ENCODE measurements around the gene TRIM34. TPM values are rescaled to one million over a fixed set of nuclear protein-coding genes. Genes with fewer than 3 reads are reported as not detected.

Gene TRIM34
- total RNA-seq, 1 experiment from 2014 or later = 0.42 TPM

DNA sequence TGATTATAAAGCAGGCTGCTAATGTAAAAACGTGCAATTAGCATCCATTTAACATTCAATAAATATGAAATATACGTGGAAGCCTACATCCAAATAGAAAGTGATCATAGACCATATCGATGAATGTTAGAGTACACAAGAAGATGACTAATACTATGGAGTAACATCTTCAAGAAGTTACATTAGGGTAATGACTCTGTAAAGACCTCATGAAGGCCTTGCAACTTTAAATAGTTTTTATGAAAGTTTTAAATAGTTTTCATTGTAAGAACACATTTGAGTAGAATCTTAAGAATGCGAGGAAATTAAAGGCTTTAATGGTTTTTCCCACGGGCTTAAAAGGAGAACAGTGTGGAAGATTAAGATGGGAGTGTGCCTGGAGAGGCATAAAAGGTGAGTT, 1.4 kb downstream of the TRIM34 start:
- Histone ChIP-seq H3K4me2 (ENCODE audit: low read length) (no peak overlapping the region), H3K27me3 (ENCODE audit: insufficient read depth, low read length) (no peaks in the 10 kb centered on the region), H4K20me1 (ENCODE audit: insufficient read depth) (no peaks in the 10 kb centered on the region), H3K27ac (ENCODE audit: low read depth, low read length) (no peak overlapping the region), H3K79me2 (ENCODE audit: insufficient read depth, low read length) (no peaks in the 10 kb centered on the region), H2AFZ (ENCODE audit: low read depth, low read length, poor library complexity, severe bottlenecking) (no peak overlapping the region), H3K4me1 (ENCODE audit: control insufficient read depth in 1 of 2, insufficient read depth in 2 of 2, low read length in 2 of 2) (peaks cover 1 to 12% of the 10 kb centered on the region in 2 experiments; a peak in 2 of 4 replicates), H3K36me3 (ENCODE audit: control insufficient read depth in 1 of 2, insufficient read depth in 2 of 2, low read length in 2 of 2) (no peaks in the 10 kb centered on the region), H3K9me2 (ENCODE audit: insufficient read depth) (no peaks in the 10 kb centered on the region), H3K9me3 (ENCODE audit: control insufficient read depth in 1 of 2, insufficient read depth in 1 of 2, low read depth in 1 of 2, low read length in 2 of 2) (no peaks in the 10 kb centered on the region), H3K9ac (ENCODE audit: low read length) (no peak overlapping the region), H3K4me3 (replicated peaks in 1 of 2; ENCODE audit: low read depth in 1 of 2, low read length in 2 of 2) (no peak overlapping the region)
- ChIA-PET RAD21 (ENCODE audit: low non-redundant PET in 1 of 2, low total read pairs in 2 of 2, uncharacterized antibody in 2 of 2, unreplicated experiment in 2 of 2) (no interaction called here), POLR2A (no interaction called here), CTCF (no interaction called here)
- intact Hi-C loops (cut with micrococcal nuclease) = no loop called here
- BruUV-seq (replicated peaks) = no TSS peak
- ATAC-seq (no peak), DNase-seq (ENCODE audit: low read depth, low spot score) (no peak)
- TF ChIP-seq EZH2 (IDR thresholded peaks at IDR 0.05) = no peak
- no peak for TF ChIP-seq SP1 (IDR thresholded peaks at IDR 0.05; ENCODE audit: low read depth)
- TF ChIP-seq TCF7L2 (IDR thresholded peaks at IDR 0.05; ENCODE audit: borderline replicate concordance, extremely low read depth, insufficient read depth, insufficient read length) = no peak
- no peak for TF ChIP-seq EZH2phosphoT487 (IDR thresholded peaks at IDR 0.05; ENCODE audit: borderline replicate concordance)
- no peak for TF ChIP-seq RAD21 (IDR thresholded peaks at IDR 0.05; ENCODE audit: low read depth)
- no peak for TF ChIP-seq CEBPB (IDR thresholded peaks at IDR 0.05; ENCODE audit: low read depth)
- TF ChIP-seq, protein P1, sequence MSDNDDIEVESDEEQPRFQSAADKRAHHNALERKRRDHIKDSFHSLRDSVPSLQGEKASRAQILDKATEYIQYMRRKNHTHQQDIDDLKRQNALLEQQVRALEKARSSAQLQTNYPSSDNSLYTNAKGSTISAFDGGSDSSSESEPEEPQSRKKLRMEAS (IDR thresholded peaks at IDR 0.05) = no peak
- no peak for TF ChIP-seq ZNF274 (IDR thresholded peaks at IDR 0.05; ENCODE audit: low read depth, low read length)
- no peak for TF ChIP-seq JUND (IDR thresholded peaks at IDR 0.05)
- TF ChIP-seq, protein P2, sequence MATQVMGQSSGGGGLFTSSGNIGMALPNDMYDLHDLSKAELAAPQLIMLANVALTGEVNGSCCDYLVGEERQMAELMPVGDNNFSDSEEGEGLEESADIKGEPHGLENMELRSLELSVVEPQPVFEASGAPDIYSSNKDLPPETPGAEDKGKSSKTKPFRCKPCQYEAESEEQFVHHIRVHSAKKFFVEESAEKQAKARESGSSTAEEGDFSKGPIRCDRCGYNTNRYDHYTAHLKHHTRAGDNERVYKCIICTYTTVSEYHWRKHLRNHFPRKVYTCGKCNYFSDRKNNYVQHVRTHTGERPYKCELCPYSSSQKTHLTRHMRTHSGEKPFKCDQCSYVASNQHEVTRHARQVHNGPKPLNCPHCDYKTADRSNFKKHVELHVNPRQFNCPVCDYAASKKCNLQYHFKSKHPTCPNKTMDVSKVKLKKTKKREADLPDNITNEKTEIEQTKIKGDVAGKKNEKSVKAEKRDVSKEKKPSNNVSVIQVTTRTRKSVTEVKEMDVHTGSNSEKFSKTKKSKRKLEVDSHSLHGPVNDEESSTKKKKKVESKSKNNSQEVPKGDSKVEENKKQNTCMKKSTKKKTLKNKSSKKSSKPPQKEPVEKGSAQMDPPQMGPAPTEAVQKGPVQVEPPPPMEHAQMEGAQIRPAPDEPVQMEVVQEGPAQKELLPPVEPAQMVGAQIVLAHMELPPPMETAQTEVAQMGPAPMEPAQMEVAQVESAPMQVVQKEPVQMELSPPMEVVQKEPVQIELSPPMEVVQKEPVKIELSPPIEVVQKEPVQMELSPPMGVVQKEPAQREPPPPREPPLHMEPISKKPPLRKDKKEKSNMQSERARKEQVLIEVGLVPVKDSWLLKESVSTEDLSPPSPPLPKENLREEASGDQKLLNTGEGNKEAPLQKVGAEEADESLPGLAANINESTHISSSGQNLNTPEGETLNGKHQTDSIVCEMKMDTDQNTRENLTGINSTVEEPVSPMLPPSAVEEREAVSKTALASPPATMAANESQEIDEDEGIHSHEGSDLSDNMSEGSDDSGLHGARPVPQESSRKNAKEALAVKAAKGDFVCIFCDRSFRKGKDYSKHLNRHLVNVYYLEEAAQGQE (IDR thresholded peaks at IDR 0.05; ENCODE audit: low read depth) = no peak
- TF ChIP-seq SIN3A (IDR thresholded peaks at IDR 0.05; ENCODE audit: low read depth) = no peak

Data from HCT116 (cell line).